ENCODE measurements around the gene AKAP8.

DNA sequence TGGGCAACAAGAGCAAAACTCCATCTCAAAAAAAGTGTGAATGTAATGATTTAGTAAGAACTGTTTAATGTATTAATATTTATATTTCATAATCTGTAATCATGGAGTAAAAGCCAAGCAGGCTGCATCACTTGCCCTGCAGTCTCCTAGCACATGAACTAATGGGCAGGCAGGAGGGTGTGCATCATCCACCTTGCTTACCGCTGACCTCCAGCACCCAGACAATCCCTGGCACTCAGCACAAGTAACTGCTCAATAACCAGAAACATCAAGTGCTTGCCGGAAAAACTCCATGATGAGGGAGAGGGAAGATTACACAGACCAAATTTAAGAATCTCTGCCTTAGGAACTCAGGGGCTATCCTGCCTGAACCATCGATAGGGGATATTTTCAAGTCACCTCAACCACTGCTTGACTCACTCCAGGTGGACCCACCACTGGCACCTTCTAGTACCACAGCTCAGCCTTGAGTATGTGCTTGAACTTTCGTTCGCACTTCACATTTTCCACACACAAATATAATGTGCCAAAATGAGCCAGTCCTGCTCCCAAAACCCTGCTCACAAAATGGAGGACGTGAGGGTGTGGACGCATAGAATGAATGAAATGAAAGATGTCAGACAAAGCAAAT lies 65.8 kb downstream of the AKAP8 start:
- TF ChIP-seq YY1 (IDR thresholded peaks at IDR 0.05; ENCODE audit: insufficient read depth, insufficient read length) (no peak), ZNF274 (IDR thresholded peaks at IDR 0.05; ENCODE audit: low read depth, low read length) (no peak), SUZ12 (IDR thresholded peaks at IDR 0.05; ENCODE audit: extremely low read depth, insufficient read depth, insufficient read length) (no peak)

Data from NT2/D1 (cell line).